MCF 10A (cell line): ENCODE results near the gene SLC26A4. TPM values are rescaled to one million over a fixed set of nuclear protein-coding genes. Genes with fewer than 3 reads are reported as not detected.

Source experiments
- BruUV-seq: library from RNA; stranded (reverse); fragments of 400-500 nt; replicated peaks from 2 replicates; lab custom pipeline; 2021; lab: Mats Ljungman, UMichigan
- CTCF ChIA-PET: fragments of 300-600 bp; sonication (Branson Sonifier 250); formaldehyde crosslinking; extraction: SDS; loops from one replicate; lab custom pipeline; 2021; ENCODE audit warnings: antibody characterized with exemption, inconsistent platforms; lab: Yijun Ruan, JAX
- POLR2A ChIA-PET: fragments of 300-600, 350-650 bp; sonication (Branson Sonifier 250); formaldehyde crosslinking; extraction: SDS; loops from one replicate; lab custom pipeline; 2020; ENCODE audit warnings: antibody characterized with exemption, inconsistent platforms; lab: Yijun Ruan, JAX
- DNase-seq: peaks from one replicate; pipeline ENCODE4 v3.0.0-alpha.2; 2018; ENCODE audit not compliant: unreplicated experiment
- H3K27ac Mint-ChIP-seq: one replicate; pipeline ENCODE4 v1.8.0; 2022; ENCODE audit warnings: mild to moderate bottlenecking, low read depth, mixed read lengths; ENCODE audit not compliant: unreplicated experiment
- H3K27me3 Mint-ChIP-seq: one replicate; pipeline ENCODE4 v1.8.0; 2022; ENCODE audit warnings: mixed read lengths; ENCODE audit not compliant: insufficient read depth, unreplicated experiment
- H3K36me3 Mint-ChIP-seq: one replicate; pipeline ENCODE4 v1.8.0; 2022; ENCODE audit warnings: mild to moderate bottlenecking, moderate library complexity, mixed read lengths; ENCODE audit not compliant: insufficient read depth, unreplicated experiment
- H3K4me1 Mint-ChIP-seq: one replicate; pipeline ENCODE4 v1.8.0; 2022; ENCODE audit warnings: mixed read lengths; ENCODE audit not compliant: insufficient read depth, unreplicated experiment
- H3K4me3 Mint-ChIP-seq: one replicate; pipeline ENCODE4 v1.8.0; 2022; ENCODE audit warnings: mild to moderate bottlenecking, moderate library complexity, mixed read lengths; ENCODE audit not compliant: unreplicated experiment
- H3K9me3 Mint-ChIP-seq: one replicate; pipeline ENCODE4 v1.8.0; 2022; ENCODE audit warnings: mixed read lengths; ENCODE audit not compliant: unreplicated experiment
- intact Hi-C: fragments of 100-400 bp; cut with micrococcal nuclease; formaldehyde crosslinking; loops from 2 replicates; pipeline ENCODE4 v1.14.1; 2022
- total RNA-seq: library from RNA; stranded (reverse); gene quantifications from 2 replicates; pipeline ENCODE4 v1.2.3, GENCODE V29; 2022
- TF ChIP-seq, protein P1 (sequence below): fragments of 200-600 bp; IDR thresholded peaks from one replicate; pipeline ENCODE4 v1.8.0; 2022; ENCODE audit warnings: antibody characterized with exemption, mild to moderate bottlenecking; ENCODE audit not compliant: unreplicated experiment

Gene SLC26A4
- total RNA-seq, 1 experiment from 2014 or later, result 0.21 TPM

DNA sequence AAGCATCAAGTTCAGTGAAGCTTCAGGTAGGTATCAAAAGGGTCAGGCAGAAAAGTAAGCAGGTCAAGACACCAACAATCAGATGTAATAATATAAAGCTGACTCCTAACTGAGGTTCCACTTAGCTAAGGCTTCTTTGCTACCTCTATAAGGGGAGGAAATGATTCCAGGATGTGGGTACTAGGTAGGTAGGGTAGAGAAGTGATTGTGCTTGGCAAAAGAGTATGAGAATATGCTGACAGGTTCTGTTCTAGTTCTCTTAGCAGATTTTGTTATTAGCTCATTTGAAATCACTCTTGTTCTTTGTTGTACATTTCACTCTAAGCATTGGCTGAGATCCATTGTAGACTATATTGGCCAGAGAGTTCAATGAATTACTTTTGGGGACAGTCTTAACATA lies 42.6 kb downstream of the SLC26A4 start:
- ChIA-PET POLR2A (interaction anchor here (1.6 kb wide), 1 partner anchor 9 kb away, joined by 5 read pairs; no protein-coding TSS in a partner anchor), CTCF (no interaction called here)
- H3K4me1 Mint-ChIP-seq, result no peaks in the 10 kb centered on the region

GRCh38 chr7:107703872-107704271 lies 43.2 kb downstream of the SLC26A4 start:
- Mint-ChIP-seq H3K27me3 (peaks cover 11% of the 10 kb centered on the region), H3K4me1 (no peaks in the 10 kb centered on the region), H3K4me3 (no peak overlapping the region), H3K36me3 (no peaks in the 10 kb centered on the region), H3K9me3 (no peaks in the 10 kb centered on the region), H3K27ac (no peak overlapping the region)
- POLR2A ChIA-PET, result interaction anchor here (1.6 kb wide), 1 partner anchor 9 kb away, joined by 5 read pairs; no protein-coding TSS in a partner anchor
- CTCF ChIA-PET, result no interaction called here
- no peak for DNase-seq
- TF ChIP-seq, protein P1, sequence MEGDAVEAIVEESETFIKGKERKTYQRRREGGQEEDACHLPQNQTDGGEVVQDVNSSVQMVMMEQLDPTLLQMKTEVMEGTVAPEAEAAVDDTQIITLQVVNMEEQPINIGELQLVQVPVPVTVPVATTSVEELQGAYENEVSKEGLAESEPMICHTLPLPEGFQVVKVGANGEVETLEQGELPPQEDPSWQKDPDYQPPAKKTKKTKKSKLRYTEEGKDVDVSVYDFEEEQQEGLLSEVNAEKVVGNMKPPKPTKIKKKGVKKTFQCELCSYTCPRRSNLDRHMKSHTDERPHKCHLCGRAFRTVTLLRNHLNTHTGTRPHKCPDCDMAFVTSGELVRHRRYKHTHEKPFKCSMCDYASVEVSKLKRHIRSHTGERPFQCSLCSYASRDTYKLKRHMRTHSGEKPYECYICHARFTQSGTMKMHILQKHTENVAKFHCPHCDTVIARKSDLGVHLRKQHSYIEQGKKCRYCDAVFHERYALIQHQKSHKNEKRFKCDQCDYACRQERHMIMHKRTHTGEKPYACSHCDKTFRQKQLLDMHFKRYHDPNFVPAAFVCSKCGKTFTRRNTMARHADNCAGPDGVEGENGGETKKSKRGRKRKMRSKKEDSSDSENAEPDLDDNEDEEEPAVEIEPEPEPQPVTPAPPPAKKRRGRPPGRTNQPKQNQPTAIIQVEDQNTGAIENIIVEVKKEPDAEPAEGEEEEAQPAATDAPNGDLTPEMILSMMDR, result no peak
- no TSS peak for BruUV-seq
- intact Hi-C loops, result no loop called here

More for the DNA sequence above, 42.6 kb downstream of the SLC26A4 start:
- H3K36me3 Mint-ChIP-seq, result no peaks in the 10 kb centered on the region
- H3K27ac Mint-ChIP-seq, result no peak overlapping the region
- no TSS peak for BruUV-seq
- no peak for DNase-seq
- intact Hi-C loops, result no loop called here
- TF ChIP-seq, protein P1, result no peak
- H3K4me3 Mint-ChIP-seq, result no peak overlapping the region
- no peaks in the 10 kb centered on the region for H3K9me3 Mint-ChIP-seq
- H3K27me3 Mint-ChIP-seq, result peaks cover 11% of the 10 kb centered on the region

DNA sequence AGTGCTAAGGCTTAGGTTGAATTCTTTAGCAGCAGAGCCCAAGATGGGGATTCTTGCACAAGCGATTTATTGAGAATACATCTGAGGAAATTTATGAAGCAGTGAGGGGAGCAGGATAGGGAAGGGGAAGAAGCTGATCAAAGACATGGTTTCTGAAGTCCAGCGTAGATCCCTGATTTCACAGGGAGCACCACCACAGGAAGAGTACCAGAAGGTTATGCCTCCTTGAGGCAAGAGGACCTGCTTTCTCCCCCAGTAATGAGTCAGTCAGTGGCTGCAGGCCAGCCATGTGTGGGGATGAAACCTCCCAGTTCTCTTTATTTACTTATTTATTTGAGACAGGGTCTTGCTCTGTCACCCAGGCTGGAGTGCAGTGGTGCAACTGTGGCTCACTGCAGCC lies 48.3 kb downstream of the SLC26A4 start:
- H3K27me3 Mint-ChIP-seq, result no peaks in the 10 kb centered on the region
- DNase-seq, result no peak
- H3K4me3 Mint-ChIP-seq, result no peak overlapping the region
- ChIA-PET CTCF (no interaction called here), POLR2A (interaction anchor here (0.9 kb wide), 1 partner anchor 34 kb away, joined by 3 read pairs; no protein-coding TSS in a partner anchor)
- intact Hi-C loops, result no loop called here
- BruUV-seq, result no TSS peak
- H3K27ac Mint-ChIP-seq, result no peak overlapping the region
- H3K36me3 Mint-ChIP-seq, result no peaks in the 10 kb centered on the region
- no peaks in the 10 kb centered on the region for H3K9me3 Mint-ChIP-seq
- TF ChIP-seq, protein P1, result no peak
- peaks cover 11% of the 10 kb centered on the region for H3K4me1 Mint-ChIP-seq

DNA sequence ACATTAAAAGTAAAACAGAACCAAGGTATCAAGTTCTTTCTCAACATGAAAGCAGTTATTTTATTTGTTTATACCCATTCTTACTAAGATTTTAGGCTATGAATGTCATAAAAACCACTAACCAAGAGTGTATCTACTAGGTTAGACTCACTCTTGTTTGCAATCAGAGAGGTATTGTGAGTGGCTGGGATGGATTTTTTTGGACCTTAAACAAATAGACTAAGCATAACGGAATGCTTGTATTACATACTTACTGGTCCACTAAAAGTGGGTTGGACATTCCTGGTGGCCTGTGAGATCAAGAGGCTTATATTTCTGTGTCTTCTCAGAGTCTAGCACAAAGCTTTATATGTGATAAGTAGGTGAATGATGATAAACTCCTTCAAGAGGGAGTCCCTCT lies 50.7 kb downstream of the SLC26A4 start:
- H3K36me3 Mint-ChIP-seq, result no peaks in the 10 kb centered on the region
- H3K4me3 Mint-ChIP-seq, result no peak overlapping the region
- POLR2A ChIA-PET, result interaction anchor here (1.0 to 1.5 kb wide), 2 partner anchors 10 to 147 kb away, joined by 3 to 4 read pairs; partner anchors contain the start of genes COG5 and DUS4L
- TF ChIP-seq, protein P1, result no peak
- peaks cover 11% of the 10 kb centered on the region for H3K4me1 Mint-ChIP-seq
- H3K27me3 Mint-ChIP-seq, result no peaks in the 10 kb centered on the region
- H3K27ac Mint-ChIP-seq, result no peak overlapping the region
- no peak for DNase-seq
- CTCF ChIA-PET, result interaction anchor here (0.6 to 3.1 kb wide), 6 partner anchors 13 to 519 kb away, joined by 3 to 16 read pairs (median 4); no protein-coding TSS in a partner anchor
- BruUV-seq, result no TSS peak
- no peaks in the 10 kb centered on the region for H3K9me3 Mint-ChIP-seq
- intact Hi-C loops, result no loop called here
